HUES64 (cell line): Measurements from ENCODE around the gene POU6F2.

Experiments
- H3K27ac ChIP-seq: 2 replicates; pipeline ENCODE4 v1.7.0; 2013; ENCODE audit warnings: low read depth, low read length, inconsistent platforms
- H3K27me3 ChIP-seq: 2 replicates; pipeline ENCODE4 v1.6.1; 2013; ENCODE audit warnings: mild to moderate bottlenecking, low read length; ENCODE audit not compliant: insufficient read depth
- H3K36me3 ChIP-seq: 2 replicates; pipeline ENCODE4 v1.6.1; 2013; ENCODE audit warnings: mild to moderate bottlenecking, low read length; ENCODE audit not compliant: insufficient read depth
- H3K4me1 ChIP-seq: 2 replicates; pipeline ENCODE4 v1.6.1; 2013; ENCODE audit warnings: mild to moderate bottlenecking, low read length, moderate library complexity; ENCODE audit not compliant: insufficient read depth
- H3K4me3 ChIP-seq: 2 replicates; pipeline ENCODE4 v1.5.1; 2013; ENCODE audit warnings: mild to moderate bottlenecking, low read length, moderate library complexity
- H3K9ac ChIP-seq: 2 replicates; pipeline ENCODE4 v1.6.1; 2013; ENCODE audit warnings: mild to moderate bottlenecking, low read depth, low read length
- H3K9me3 ChIP-seq: 2 replicates; pipeline ENCODE4 v1.6.1; 2013; ENCODE audit warnings: low read depth, low read length; ENCODE audit not compliant: insufficient read depth
- WGBS: fragments of 150-250, 120-280 bp; methylation state at CpG from one replicate; pipeline ENCODE4 v1.1.7; 2013; ENCODE audit warnings: missing lambda C conversion rate; 5-methylcytosine and 5-hydroxymethylcytosine counted together

The POU6F2 gene

GRCh38 chr7:39304668-39305405, 327.1 kb downstream of the POU6F2 start:
- H3K9ac ChIP-seq, result no peak overlapping the region
- H3K9me3 ChIP-seq, result no peaks in the 10 kb centered on the region
- WGBS, result 96% methylated on average over 3 of the region's 3 CpGs
- H3K36me3 ChIP-seq, result no peaks in the 10 kb centered on the region
- no peak overlapping the region for H3K4me3 ChIP-seq
- H3K4me1 ChIP-seq, result no peaks in the 10 kb centered on the region
- no peak overlapping the region for H3K27ac ChIP-seq
- H3K27me3 ChIP-seq, result no peaks in the 10 kb centered on the region

GRCh38 chr7:39306016-39306570, 328.4 kb downstream of the POU6F2 start:
- no peaks in the 10 kb centered on the region for H3K27me3 ChIP-seq
- H3K36me3 ChIP-seq, result no peaks in the 10 kb centered on the region
- no peak overlapping the region for H3K9ac ChIP-seq
- no peaks in the 10 kb centered on the region for H3K9me3 ChIP-seq
- no peak overlapping the region for H3K27ac ChIP-seq
- WGBS, result over 99% methylated on average over 5 of the region's 5 CpGs
- peaks cover 11% of the 10 kb centered on the region for H3K4me1 ChIP-seq
- no peak overlapping the region for H3K4me3 ChIP-seq

- 45% methylated on average over 8 of the region's 8 CpGs for WGBS
These were observed 333.0 kb downstream of the POU6F2 start for GRCh38 chr7:39310699-39311098.

GRCh38 chr7:39312254-39312989, 334.7 kb downstream of the POU6F2 start:
- no peaks in the 10 kb centered on the region for H3K36me3 ChIP-seq
- no peak overlapping the region for H3K9ac ChIP-seq
- no peak overlapping the region for H3K27ac ChIP-seq
- no peaks in the 10 kb centered on the region for H3K27me3 ChIP-seq
- H3K4me1 ChIP-seq, result peaks cover 34% of the 10 kb centered on the region
- H3K4me3 ChIP-seq, result no peak overlapping the region
- no peaks in the 10 kb centered on the region for H3K9me3 ChIP-seq
- WGBS, result 86% methylated on average over 10 of the region's 10 CpGs

More at GRCh38 chr7:39310699-39311098, 333.0 kb downstream of the POU6F2 start:
- Histone ChIP-seq H3K9me3 (no peaks in the 10 kb centered on the region), H3K36me3 (no peaks in the 10 kb centered on the region), H3K27me3 (no peaks in the 10 kb centered on the region), H3K4me1 (peaks cover 29% of the 10 kb centered on the region), H3K9ac (peak overlapping the region; percentile 14; the same call in 1 of the 2 replicates), H3K4me3 (no peak overlapping the region), H3K27ac (no peak overlapping the region)

GRCh38 chr7:39313376-39313775, 335.7 kb downstream of the POU6F2 start:
- no peaks in the 10 kb centered on the region for H3K36me3 ChIP-seq
- no peak overlapping the region for H3K9ac ChIP-seq
- H3K4me1 ChIP-seq, result peaks cover 34% of the 10 kb centered on the region
- H3K27ac ChIP-seq, result no peak overlapping the region
- no peaks in the 10 kb centered on the region for H3K27me3 ChIP-seq
- no peaks in the 10 kb centered on the region for H3K9me3 ChIP-seq
- WGBS, result 92% methylated on average over 3 of the region's 4 CpGs
- H3K4me3 ChIP-seq, result no peak overlapping the region

GRCh38 chr7:39313974-39314373, 336.3 kb downstream of the POU6F2 start:
- Histone ChIP-seq H3K9ac (no peak overlapping the region), H3K27ac (no peak overlapping the region), H3K4me1 (peaks cover 34% of the 10 kb centered on the region), H3K4me3 (no peak overlapping the region), H3K27me3 (no peaks in the 10 kb centered on the region), H3K36me3 (no peaks in the 10 kb centered on the region), H3K9me3 (no peaks in the 10 kb centered on the region)
- WGBS, result 80% methylated on average over 6 of the region's 6 CpGs

GRCh38 chr7:39317107-39317506, 339.4 kb downstream of the POU6F2 start:
- Histone ChIP-seq H3K27me3 (no peaks in the 10 kb centered on the region), H3K36me3 (no peaks in the 10 kb centered on the region), H3K9ac (no peak overlapping the region), H3K9me3 (no peaks in the 10 kb centered on the region), H3K4me3 (no peak overlapping the region), H3K4me1 (peaks cover 23% of the 10 kb centered on the region), H3K27ac (no peak overlapping the region)
- WGBS, result 78% methylated on average over 5 of the region's 5 CpGs

GRCh38 chr7:39317896-39318295, 340.2 kb downstream of the POU6F2 start:
- 87% methylated on average over 5 of the region's 5 CpGs for whole genome bisulfite sequencing
- no peaks in the 10 kb centered on the region for H3K36me3 ChIP-seq
- no peak overlapping the region for H3K27ac ChIP-seq
- H3K9ac ChIP-seq, result no peak overlapping the region
- H3K4me3 ChIP-seq, result no peak overlapping the region
- no peaks in the 10 kb centered on the region for H3K9me3 ChIP-seq
- H3K27me3 ChIP-seq, result no peaks in the 10 kb centered on the region
- peaks cover 23% of the 10 kb centered on the region for H3K4me1 ChIP-seq

GRCh38 chr7:39321245-39321644, 343.5 kb downstream of the POU6F2 start:
- H3K9ac ChIP-seq, result no peak overlapping the region
- no peak overlapping the region for H3K4me3 ChIP-seq
- H3K4me1 ChIP-seq, result peaks cover 9% of the 10 kb centered on the region; the same call in 1 of the 2 replicates
- H3K9me3 ChIP-seq, result 0 out of 2 replicates have a peak, but pooled peaks cover 7% of the 10 kb centered on the region
- no peaks in the 10 kb centered on the region for H3K36me3 ChIP-seq
- H3K27ac ChIP-seq, result no peak overlapping the region
- 73% methylated on average over 3 of the region's 3 CpGs for WGBS
- H3K27me3 ChIP-seq, result no peaks in the 10 kb centered on the region

- WGBS, result 95% methylated on average over 7 of the region's 8 CpGs
- H3K4me1 ChIP-seq, result peaks cover 10% of the 10 kb centered on the region; the same call in 1 of the 2 replicates
- no peak overlapping the region for H3K27ac ChIP-seq
- H3K27me3 ChIP-seq, result no peaks in the 10 kb centered on the region
- no peak overlapping the region for H3K9ac ChIP-seq
- no peak overlapping the region for H3K4me3 ChIP-seq
- H3K9me3 ChIP-seq, result 0 out of 2 replicates have a peak, but pooled peaks cover 7% of the 10 kb centered on the region
- H3K36me3 ChIP-seq, result no peaks in the 10 kb centered on the region
These were observed 344.3 kb downstream of the POU6F2 start for GRCh38 chr7:39321909-39322498.
